Activated T-cell treated with anti-CD3 and anti-CD28 coated beads, Interleukin-2, amount 50 U/mL, for 72 hours (primary cell): Measurements from ENCODE around the gene CDH12. TPM values are rescaled to one million over a fixed set of nuclear protein-coding genes. Genes with fewer than 3 reads are reported as not detected.
"Not testable (repeated sequence)": the region's sequence is repeated elsewhere in the genome, so short reads cannot be mapped to it uniquely, and the experiment has no call there.

Experiments
- ATAC-seq, 2 donors: fragments of 150-1000 bp; cut with Tn5 transposase; replicated peaks in 1 of 2; 2 replicates each; pipeline ENCODE4 v1.10.0; 2021; ENCODE audit warnings: moderate library complexity in 2 of 2, mild to moderate bottlenecking in 1 of 2
- DNase-seq, 2 donors: peaks; one replicate each; pipeline ENCODE4 v3.0.0; 2021 to 2022; ENCODE audit warnings: mixed read lengths in 1 of 2
- H3K27ac Mint-ChIP-seq: one replicate; pipeline ENCODE4 v1.8.0; 2022; ENCODE audit warnings: mild to moderate bottlenecking, moderate library complexity, mixed read lengths
- H3K27me3 Mint-ChIP-seq: one replicate; pipeline ENCODE4 v1.8.0; 2022; ENCODE audit warnings: low read depth, mixed read lengths
- H3K36me3 Mint-ChIP-seq, 2 donors: one replicate each; pipeline ENCODE4 v1.8.0; 2022; ENCODE audit warnings: mixed read lengths in 2 of 2, mild to moderate bottlenecking in 1 of 2; ENCODE audit not compliant: insufficient read depth in 2 of 2
- H3K4me1 Mint-ChIP-seq: one replicate; pipeline ENCODE4 v1.8.0; 2022; ENCODE audit warnings: low read depth, mixed read lengths
- H3K4me3 Mint-ChIP-seq, 2 donors: one replicate each; pipeline ENCODE4 v1.8.0; 2022; ENCODE audit warnings: mild to moderate bottlenecking in 2 of 2, mixed read lengths in 2 of 2, moderate library complexity in 2 of 2
- H3K9me3 Mint-ChIP-seq, 2 donors: one replicate each; pipeline ENCODE4 v1.8.0; 2022; ENCODE audit warnings: mixed read lengths in 2 of 2
- total RNA-seq, 2 donors: library from RNA; stranded (reverse); gene quantifications; one replicate each; pipeline ENCODE4 v1.2.3, GENCODE V29; 2022

Gene CDH12
- total RNA-seq, 2 donors from 2014 or later, result not detected

GRCh38 chr5:22023784-22024183, 829.4 kb downstream of the CDH12 start:
- H3K27me3 Mint-ChIP-seq, result no peaks in the 10 kb centered on the region

GRCh38 chr5:22012893-22013292, 840.3 kb downstream of the CDH12 start:
- not testable (repeated sequence) for H3K36me3 Mint-ChIP-seq, H3K4me3 Mint-ChIP-seq, H3K4me1 Mint-ChIP-seq, ATAC-seq, DNase-seq, H3K27ac Mint-ChIP-seq, H3K27me3 Mint-ChIP-seq, H3K9me3 Mint-ChIP-seq

More at GRCh38 chr5:22023784-22024183, 829.4 kb downstream of the CDH12 start:
- Mint-ChIP-seq H3K4me1 (no peaks in the 10 kb centered on the region), H3K9me3 (peaks cover 3 to 12% of the 10 kb centered on the region in 2 donors), H3K36me3 (peaks cover 0 to 2% of the 10 kb centered on the region in 2 donors), H3K27ac (no peak overlapping the region), H3K4me3 (no peak overlapping the region)
- ATAC-seq, result no peak
- DNase-seq, result no peak

GRCh38 chr5:22010808-22011207, 842.3 kb downstream of the CDH12 start:
- ATAC-seq, H3K27ac Mint-ChIP-seq, H3K27me3 Mint-ChIP-seq, H3K4me1 Mint-ChIP-seq, H3K4me3 Mint-ChIP-seq, H3K36me3 Mint-ChIP-seq, DNase-seq, H3K9me3 Mint-ChIP-seq: not testable (repeated sequence)

DNA sequence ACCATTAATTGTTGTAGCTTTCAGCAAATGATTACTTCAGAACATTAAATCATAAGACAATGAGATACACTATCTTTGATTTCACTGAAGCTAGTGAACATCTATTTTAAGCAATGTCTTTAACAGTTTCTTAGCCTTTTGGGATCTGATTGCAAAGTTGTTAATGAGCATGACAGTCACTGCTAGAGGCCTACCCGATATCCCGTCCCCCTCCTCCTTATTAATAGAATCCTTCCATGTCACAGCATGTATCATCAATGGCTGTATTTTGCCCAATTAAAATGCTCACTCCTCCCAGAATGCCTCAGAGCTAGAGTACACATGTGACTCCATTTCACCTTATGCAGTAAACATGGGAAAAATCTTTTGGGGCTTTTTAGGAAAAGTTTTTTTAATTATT, 852.0 kb downstream of the CDH12 start:
- not testable (repeated sequence) for H3K4me1 Mint-ChIP-seq, H3K36me3 Mint-ChIP-seq, H3K27me3 Mint-ChIP-seq, H3K27ac Mint-ChIP-seq, ATAC-seq, H3K4me3 Mint-ChIP-seq, DNase-seq, H3K9me3 Mint-ChIP-seq

DNA sequence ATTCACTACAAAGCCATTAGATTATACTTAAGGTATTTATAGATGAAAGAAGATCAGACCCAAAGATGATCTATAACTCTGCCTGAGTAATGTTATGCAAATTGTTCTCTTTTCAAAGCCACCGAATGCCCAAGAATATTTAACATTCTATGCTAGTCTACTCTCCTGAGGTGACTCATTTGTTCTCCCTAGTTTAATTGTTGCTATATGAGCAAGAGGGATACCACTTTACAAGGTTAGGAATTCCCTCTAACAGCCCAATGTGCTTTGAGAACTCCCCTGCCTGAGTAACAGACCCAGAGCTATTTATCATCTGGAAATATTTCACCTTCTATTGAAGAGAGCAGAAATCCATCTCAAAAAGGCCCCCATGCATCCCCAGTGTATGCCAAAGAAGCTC, 867.3 kb downstream of the CDH12 start:
- H3K36me3 Mint-ChIP-seq, ATAC-seq, H3K4me1 Mint-ChIP-seq, H3K27me3 Mint-ChIP-seq, H3K4me3 Mint-ChIP-seq, H3K9me3 Mint-ChIP-seq, H3K27ac Mint-ChIP-seq, DNase-seq: not testable (repeated sequence)

GRCh38 chr5:21951571-21951970, 901.6 kb downstream of the CDH12 start:
- H3K27ac Mint-ChIP-seq, ATAC-seq, H3K36me3 Mint-ChIP-seq, H3K9me3 Mint-ChIP-seq, H3K4me1 Mint-ChIP-seq, DNase-seq, H3K4me3 Mint-ChIP-seq, H3K27me3 Mint-ChIP-seq: not testable (repeated sequence)

GRCh38 chr5:21931116-21931515, 922.0 kb downstream of the CDH12 start:
- H3K4me1 Mint-ChIP-seq, result no peaks in the 10 kb centered on the region
- no peak overlapping the region for H3K4me3 Mint-ChIP-seq
- H3K27ac Mint-ChIP-seq, result no peak overlapping the region
- no peaks in the 10 kb centered on the region for H3K27me3 Mint-ChIP-seq
- peaks cover 6 to 9% of the 10 kb centered on the region in 2 donors for H3K9me3 Mint-ChIP-seq
- DNase-seq, result no peak
- no peak for ATAC-seq
- H3K36me3 Mint-ChIP-seq, result peaks cover 2% of the 10 kb centered on the region in 2 donors

- Mint-ChIP-seq H3K27ac (no peak overlapping the region), H3K4me3 (no peak overlapping the region), H3K27me3 (no peaks in the 10 kb centered on the region), H3K4me1 (no peaks in the 10 kb centered on the region), H3K36me3 (no peaks in the 10 kb centered on the region), H3K9me3 (peaks cover 3 to 6% of the 10 kb centered on the region in 2 donors)
- no peak for ATAC-seq
- DNase-seq, result no peak
Measured at GRCh38 chr5:21919414-21920022, 933.6 kb downstream of the CDH12 start.

- peaks cover 3 to 6% of the 10 kb centered on the region in 2 donors for H3K9me3 Mint-ChIP-seq
- DNase-seq, result no peak
- no peaks in the 10 kb centered on the region for H3K27me3 Mint-ChIP-seq
- no peaks in the 10 kb centered on the region for H3K36me3 Mint-ChIP-seq
- ATAC-seq, result no peak
- H3K4me3 Mint-ChIP-seq, result no peak overlapping the region
- H3K27ac Mint-ChIP-seq, result no peak overlapping the region
- no peaks in the 10 kb centered on the region for H3K4me1 Mint-ChIP-seq
Measured at GRCh38 chr5:21918451-21918850, 934.7 kb downstream of the CDH12 start.

GRCh38 chr5:21910731-21911130, 942.4 kb downstream of the CDH12 start:
- DNase-seq, result no peak
- H3K27me3 Mint-ChIP-seq, result no peaks in the 10 kb centered on the region
- no peak for ATAC-seq
- peaks cover 2 to 7% of the 10 kb centered on the region in 2 donors for H3K9me3 Mint-ChIP-seq
- no peaks in the 10 kb centered on the region for H3K4me1 Mint-ChIP-seq
- no peaks in the 10 kb centered on the region for H3K36me3 Mint-ChIP-seq
- H3K4me3 Mint-ChIP-seq, result no peak overlapping the region
- no peak overlapping the region for H3K27ac Mint-ChIP-seq

DNA sequence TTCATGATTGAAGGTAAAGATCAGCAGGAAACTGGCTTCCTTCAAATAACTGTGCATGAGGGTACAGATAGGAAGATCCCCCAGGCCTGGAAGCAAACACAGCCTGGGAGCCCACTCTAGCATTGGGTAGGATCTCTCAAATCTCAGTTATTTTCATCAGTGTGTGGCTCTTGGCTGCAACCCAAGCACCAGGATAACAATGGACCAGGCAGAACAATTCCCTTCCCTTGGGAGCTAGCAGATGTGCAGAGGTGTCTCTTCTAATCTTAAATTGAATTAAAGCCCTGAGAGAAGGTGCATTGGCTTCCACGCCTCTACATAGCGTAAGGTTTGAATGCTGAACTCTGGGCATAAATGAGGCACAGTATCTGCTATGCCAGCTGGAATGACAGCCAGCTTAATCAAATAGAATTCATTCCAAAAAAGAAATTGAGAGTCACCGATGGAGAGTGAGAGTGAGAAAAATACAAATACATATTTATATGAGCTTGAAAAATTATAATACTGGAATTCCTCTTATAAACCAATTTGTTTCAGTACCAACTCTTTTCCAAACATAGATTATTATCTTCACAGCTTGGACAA, 957.3 kb downstream of the CDH12 start:
- Mint-ChIP-seq H3K27me3 (no peaks in the 10 kb centered on the region), H3K4me3 (no peak overlapping the region), H3K4me1 (no peaks in the 10 kb centered on the region), H3K27ac (no peak overlapping the region), H3K36me3 (no peaks in the 10 kb centered on the region), H3K9me3 (peaks cover 0 to 7% of the 10 kb centered on the region in 2 donors)
- DNase-seq, result no peak
- no peak for ATAC-seq

DNA sequence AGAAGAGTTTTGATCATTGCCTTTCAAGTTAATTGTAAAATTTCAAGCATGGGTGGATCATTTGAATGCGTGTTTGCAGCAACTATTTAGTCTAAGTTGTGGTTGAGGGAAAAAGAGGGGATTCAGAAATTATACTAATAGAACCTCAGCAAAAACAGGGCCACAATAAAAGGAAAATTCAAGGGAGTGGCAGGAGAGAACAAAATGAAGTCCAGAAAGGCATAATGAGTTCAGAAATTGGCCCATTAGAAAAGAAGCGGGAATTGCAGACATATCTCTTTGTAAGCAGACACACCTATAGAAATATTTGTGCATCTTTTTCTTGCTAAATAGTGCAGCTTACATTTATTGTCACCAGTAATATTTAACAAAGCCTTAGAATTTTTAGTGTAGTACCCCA, 960.0 kb downstream of the CDH12 start:
- H3K4me3 Mint-ChIP-seq, result no peak overlapping the region
- no peaks in the 10 kb centered on the region for H3K4me1 Mint-ChIP-seq
- no peak overlapping the region for H3K27ac Mint-ChIP-seq
- H3K9me3 Mint-ChIP-seq, result peaks cover 0 to 6% of the 10 kb centered on the region in 2 donors
- H3K27me3 Mint-ChIP-seq, result no peaks in the 10 kb centered on the region
- no peaks in the 10 kb centered on the region for H3K36me3 Mint-ChIP-seq
- ATAC-seq, result no peak
- no peak for DNase-seq

DNA sequence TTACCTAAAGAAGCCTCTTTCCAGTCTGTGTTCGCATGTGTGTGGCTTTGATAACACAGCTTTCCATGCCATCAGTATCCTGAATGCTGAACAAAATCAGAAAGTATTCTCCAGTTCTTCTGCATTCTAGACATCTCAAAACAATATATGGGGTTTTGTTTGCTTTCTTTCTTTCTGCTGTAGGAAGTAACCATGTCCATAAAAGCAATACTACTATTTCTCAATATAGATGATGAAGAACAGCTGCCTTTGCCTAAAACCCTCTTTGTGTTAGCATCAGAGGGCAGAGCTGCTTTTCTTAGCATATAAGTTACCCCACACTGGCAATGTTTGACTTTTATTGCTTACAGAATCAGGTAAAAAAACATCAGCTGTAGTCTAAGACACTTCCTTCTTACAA, 963.6 kb downstream of the CDH12 start:
- H3K9me3 Mint-ChIP-seq, result peaks cover 0 to 12% of the 10 kb centered on the region in 2 donors
- no peak overlapping the region for H3K4me3 Mint-ChIP-seq
- H3K27ac Mint-ChIP-seq, result no peak overlapping the region
- ATAC-seq (no peak), DNase-seq (no peak)
- H3K36me3 Mint-ChIP-seq, result no peaks in the 10 kb centered on the region
- no peaks in the 10 kb centered on the region for H3K27me3 Mint-ChIP-seq
- no peaks in the 10 kb centered on the region for H3K4me1 Mint-ChIP-seq
